VCaP (cell line): ENCODE measurements around the gene NCK1.

Experiments
- H3K27ac ChIP-seq: fragments of 450-650 bp; 2 replicates; pipeline ENCODE4 v1.5.1; 2017
- TF ChIP-seq, protein P1 (sequence below): fragments of 450-650 bp; conservative IDR thresholded peaks from 2 replicates; pipeline ENCODE4 v1.5.1; 2017; ENCODE audit warnings: mild to moderate bottlenecking, moderate library complexity

Gene NCK1

DNA sequence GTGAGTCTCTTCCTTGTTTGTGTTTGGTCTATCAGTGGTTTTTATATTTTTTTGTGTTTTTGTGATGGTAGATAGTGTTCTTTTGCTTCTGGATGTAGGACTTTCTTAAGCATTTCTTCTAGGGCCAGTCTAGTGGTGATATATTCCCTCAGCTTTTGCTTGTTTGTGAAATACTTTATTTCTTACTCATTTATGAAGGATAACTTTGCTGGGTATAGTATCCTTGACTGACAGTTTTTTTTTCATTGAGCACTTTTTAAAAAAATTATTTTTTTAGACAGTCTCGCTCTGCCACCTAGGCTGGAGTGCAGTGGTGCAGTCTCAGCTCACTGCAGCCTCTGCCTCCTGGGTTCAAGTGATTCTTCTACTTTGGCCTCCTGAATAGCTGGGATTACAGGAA lies 41.9 kb downstream of the NCK1 start:
- no peak overlapping the region for H3K27ac ChIP-seq
- TF ChIP-seq, protein P1, sequence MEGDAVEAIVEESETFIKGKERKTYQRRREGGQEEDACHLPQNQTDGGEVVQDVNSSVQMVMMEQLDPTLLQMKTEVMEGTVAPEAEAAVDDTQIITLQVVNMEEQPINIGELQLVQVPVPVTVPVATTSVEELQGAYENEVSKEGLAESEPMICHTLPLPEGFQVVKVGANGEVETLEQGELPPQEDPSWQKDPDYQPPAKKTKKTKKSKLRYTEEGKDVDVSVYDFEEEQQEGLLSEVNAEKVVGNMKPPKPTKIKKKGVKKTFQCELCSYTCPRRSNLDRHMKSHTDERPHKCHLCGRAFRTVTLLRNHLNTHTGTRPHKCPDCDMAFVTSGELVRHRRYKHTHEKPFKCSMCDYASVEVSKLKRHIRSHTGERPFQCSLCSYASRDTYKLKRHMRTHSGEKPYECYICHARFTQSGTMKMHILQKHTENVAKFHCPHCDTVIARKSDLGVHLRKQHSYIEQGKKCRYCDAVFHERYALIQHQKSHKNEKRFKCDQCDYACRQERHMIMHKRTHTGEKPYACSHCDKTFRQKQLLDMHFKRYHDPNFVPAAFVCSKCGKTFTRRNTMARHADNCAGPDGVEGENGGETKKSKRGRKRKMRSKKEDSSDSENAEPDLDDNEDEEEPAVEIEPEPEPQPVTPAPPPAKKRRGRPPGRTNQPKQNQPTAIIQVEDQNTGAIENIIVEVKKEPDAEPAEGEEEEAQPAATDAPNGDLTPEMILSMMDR, result no peak

- TF ChIP-seq, protein P1, result no peak
These were observed 42.7 kb downstream of the NCK1 start for GRCh38 chr3:136904746-136905145.

DNA sequence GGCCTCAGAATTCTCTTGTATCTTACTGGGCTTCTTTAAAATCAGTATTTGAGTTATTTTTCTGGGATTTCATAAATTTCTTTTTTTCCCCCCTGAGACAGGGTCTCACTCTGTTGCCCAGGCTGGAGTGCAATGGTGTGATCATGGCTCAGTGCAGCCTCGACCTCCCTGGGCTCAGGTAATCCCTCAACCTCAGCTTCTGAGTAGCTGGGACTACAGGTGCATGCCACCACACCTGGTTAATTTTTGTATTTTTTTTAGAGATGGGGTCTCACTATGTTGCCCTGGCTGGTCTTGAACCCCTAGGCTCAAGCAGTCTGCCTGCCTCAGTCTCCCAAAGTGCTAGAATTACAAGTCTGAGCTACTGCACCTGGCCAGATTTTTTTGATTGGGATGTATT lies 43.5 kb downstream of the NCK1 start:
- TF ChIP-seq, protein P1, result no peak
- H3K27ac ChIP-seq, result no peak overlapping the region

More at GRCh38 chr3:136904746-136905145, 42.7 kb downstream of the NCK1 start:
- no peak overlapping the region for H3K27ac ChIP-seq

DNA sequence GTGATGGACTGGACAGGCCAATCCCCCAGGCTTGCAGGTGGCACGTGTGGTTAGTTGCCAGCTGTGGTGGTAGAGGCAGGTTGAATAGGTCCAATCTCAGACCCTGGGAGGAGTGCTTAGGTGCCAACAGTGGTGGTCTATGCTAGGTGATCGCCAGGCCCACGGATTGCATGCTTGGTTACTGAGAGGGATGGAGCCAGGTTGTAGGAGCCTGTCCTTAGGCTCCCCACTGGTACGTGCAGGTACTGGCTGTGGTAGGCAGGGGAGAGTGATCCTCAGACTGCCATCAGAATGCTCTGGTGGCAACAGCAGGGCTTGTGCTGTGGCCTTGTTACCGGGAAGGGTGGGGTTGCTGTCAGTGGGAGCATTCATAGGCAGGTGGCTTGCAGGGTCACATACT lies 44.7 kb downstream of the NCK1 start:
- H3K27ac ChIP-seq, result no peak overlapping the region
- TF ChIP-seq, protein P1, result no peak

- H3K27ac ChIP-seq, result no peak overlapping the region
- TF ChIP-seq, protein P1, result no peak
These were observed 46.3 kb downstream of the NCK1 start for GRCh38 chr3:136908297-136908696.

DNA sequence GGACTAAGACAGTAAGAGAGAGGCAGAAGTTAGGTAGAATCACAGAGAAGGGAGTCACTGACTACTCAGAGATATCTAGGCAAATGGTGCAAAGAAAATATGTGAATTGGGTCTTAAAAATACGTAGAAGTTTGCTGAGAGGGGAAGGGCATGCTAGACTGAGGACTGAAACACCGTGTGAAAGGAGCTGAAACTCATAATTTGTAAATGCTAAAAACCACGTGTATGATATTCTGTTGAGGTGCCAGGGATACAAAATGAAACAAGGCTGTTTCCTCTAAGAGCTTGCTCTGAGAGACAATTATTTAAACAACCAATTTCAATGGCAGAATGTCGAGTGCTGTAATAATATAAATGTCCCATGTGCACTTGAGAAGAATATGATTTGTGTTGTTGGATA lies 47.2 kb downstream of the NCK1 start:
- no peak overlapping the region for H3K27ac ChIP-seq
- TF ChIP-seq, protein P1, result no peak

DNA sequence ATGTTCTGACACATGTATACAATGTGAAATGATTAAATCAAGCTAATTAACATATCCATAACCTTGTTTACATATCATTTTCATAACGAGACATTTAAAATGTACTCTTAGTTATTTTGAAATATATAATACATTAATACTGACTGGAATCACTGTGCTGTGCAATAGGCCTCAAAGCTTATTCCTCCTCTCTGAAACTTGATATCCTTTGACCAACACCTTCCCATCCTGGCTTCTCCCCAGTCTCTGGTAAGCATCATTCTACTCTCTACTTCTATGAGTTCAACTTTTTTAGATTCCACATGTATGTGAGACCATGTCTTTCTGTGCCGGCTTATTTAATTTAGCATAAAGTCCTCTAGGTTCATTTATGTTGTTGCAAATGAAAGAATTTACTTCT lies 48.7 kb downstream of the NCK1 start:
- TF ChIP-seq, protein P1, result no peak
- no peak overlapping the region for H3K27ac ChIP-seq

GRCh38 chr3:136913168-136913567 lies 51.2 kb downstream of the NCK1 start:
- no peak overlapping the region for H3K27ac ChIP-seq
- TF ChIP-seq, protein P1, result no peak
